ENCODE data around the gene BRI3BP.

Gene BRI3BP

GRCh38 chr12:125050868-125051267, 57.4 kb downstream of the BRI3BP start:
- Histone ChIP-seq H3K9ac (ENCODE audit: low read length) (no peak overlapping the region), H3K27me3 (replicated peaks; ENCODE audit: insufficient read depth, low read length) (no peaks in the 10 kb centered on the region), H3K9me2 (replicated peaks; ENCODE audit: insufficient read depth, low read length) (no peaks in the 10 kb centered on the region), H3K4me1 (ENCODE audit: low read length) (no peaks in the 10 kb centered on the region), H3K4me3 (ENCODE audit: low read length) (no peak overlapping the region), H4K20me1 (ENCODE audit: insufficient read depth, low read length) (no peaks in the 10 kb centered on the region), H3K9me3 (replicated peaks; ENCODE audit: insufficient read depth, low read length) (no peaks in the 10 kb centered on the region), H3F3A (ENCODE audit: insufficient read depth, low read length) (no peaks in the 10 kb centered on the region), H3K4me2 (ENCODE audit: low read depth, low read length) (no peak overlapping the region), H3K79me2 (ENCODE audit: low read length) (no peaks in the 10 kb centered on the region), H2AFZ (ENCODE audit: low read length) (no peak overlapping the region), H3K36me3 (replicated peaks; ENCODE audit: insufficient read depth, low read length) (no peaks in the 10 kb centered on the region), H3K27ac (ENCODE audit: low read length) (no peak overlapping the region)
- no peak for TF ChIP-seq EZH2 (optimal IDR thresholded peaks at IDR 0.05; ENCODE audit: low read depth, low read length)
- no peak for TF ChIP-seq EZH2phosphoT487 (IDR thresholded peaks at IDR 0.05; ENCODE audit: low read length)
- TF ChIP-seq CTCF (IDR thresholded peaks at IDR 0.05; ENCODE audit: low read length): no peak
- DNase-seq: no peak

- Histone ChIP-seq H3K4me1 (ENCODE audit: low read length) (no peaks in the 10 kb centered on the region), H3K27ac (ENCODE audit: low read length) (no peak overlapping the region), H3K9me3 (replicated peaks; ENCODE audit: insufficient read depth, low read length) (no peaks in the 10 kb centered on the region), H3K4me3 (ENCODE audit: low read length) (no peak overlapping the region), H2AFZ (ENCODE audit: low read length) (no peak overlapping the region), H3K4me2 (ENCODE audit: low read depth, low read length) (no peak overlapping the region), H3F3A (ENCODE audit: insufficient read depth, low read length) (no peaks in the 10 kb centered on the region), H3K27me3 (replicated peaks; ENCODE audit: insufficient read depth, low read length) (no peaks in the 10 kb centered on the region), H3K9me2 (replicated peaks; ENCODE audit: insufficient read depth, low read length) (no peaks in the 10 kb centered on the region), H4K20me1 (ENCODE audit: insufficient read depth, low read length) (no peaks in the 10 kb centered on the region), H3K36me3 (replicated peaks; ENCODE audit: insufficient read depth, low read length) (no peaks in the 10 kb centered on the region), H3K79me2 (ENCODE audit: low read length) (no peaks in the 10 kb centered on the region), H3K9ac (ENCODE audit: low read length) (no peak overlapping the region)
- no peak for DNase-seq
- TF ChIP-seq CTCF (IDR thresholded peaks at IDR 0.05; ENCODE audit: low read length) (no peak), EZH2phosphoT487 (IDR thresholded peaks at IDR 0.05; ENCODE audit: low read length) (no peak), EZH2 (optimal IDR thresholded peaks at IDR 0.05; ENCODE audit: low read depth, low read length) (no peak)
Measured at GRCh38 chr12:125053821-125054220, 60.4 kb downstream of the BRI3BP start.

- H3K9me2 ChIP-seq (replicated peaks; ENCODE audit: insufficient read depth, low read length): no peaks in the 10 kb centered on the region
- no peaks in the 10 kb centered on the region for H3K9me3 ChIP-seq (replicated peaks; ENCODE audit: insufficient read depth, low read length)
- H3K27ac ChIP-seq (ENCODE audit: low read length): no peak overlapping the region
- H4K20me1 ChIP-seq (ENCODE audit: insufficient read depth, low read length): no peaks in the 10 kb centered on the region
- no peaks in the 10 kb centered on the region for H3K36me3 ChIP-seq (replicated peaks; ENCODE audit: insufficient read depth, low read length)
- DNase-seq: no peak
- no peaks in the 10 kb centered on the region for H3K4me1 ChIP-seq (ENCODE audit: low read length)
- TF ChIP-seq EZH2 (optimal IDR thresholded peaks at IDR 0.05; ENCODE audit: low read depth, low read length) (no peak), EZH2phosphoT487 (IDR thresholded peaks at IDR 0.05; ENCODE audit: low read length) (no peak), CTCF (IDR thresholded peaks at IDR 0.05; ENCODE audit: low read length) (no peak)
- no peak overlapping the region for H3K4me3 ChIP-seq (ENCODE audit: low read length)
- H3F3A ChIP-seq (ENCODE audit: insufficient read depth, low read length): no peaks in the 10 kb centered on the region
- H2AFZ ChIP-seq (ENCODE audit: low read length): no peak overlapping the region
- H3K9ac ChIP-seq (ENCODE audit: low read length): no peak overlapping the region
- H3K4me2 ChIP-seq (ENCODE audit: low read depth, low read length): no peak overlapping the region
- H3K27me3 ChIP-seq (replicated peaks; ENCODE audit: insufficient read depth, low read length): no peaks in the 10 kb centered on the region
- H3K79me2 ChIP-seq (ENCODE audit: low read length): no peaks in the 10 kb centered on the region
Measured at GRCh38 chr12:125055591-125055990, 62.1 kb downstream of the BRI3BP start.

All from MM.1S (cell line).